SH-SY5Y (cell line): Measurements from ENCODE around the gene PRSS38.

Source experiments
- GATA2 ChIP-seq: IDR thresholded peaks from 2 replicates; pipeline ENCODE4 v1.6.1; 2011; ENCODE audit warnings: mild to moderate bottlenecking, low read depth, low read length
- GATA3 ChIP-seq: IDR thresholded peaks from 2 replicates; pipeline ENCODE4 v1.6.1; 2011; ENCODE audit warnings: low read depth, mild to moderate bottlenecking, low read length, moderate library complexity

Gene PRSS38

DNA sequence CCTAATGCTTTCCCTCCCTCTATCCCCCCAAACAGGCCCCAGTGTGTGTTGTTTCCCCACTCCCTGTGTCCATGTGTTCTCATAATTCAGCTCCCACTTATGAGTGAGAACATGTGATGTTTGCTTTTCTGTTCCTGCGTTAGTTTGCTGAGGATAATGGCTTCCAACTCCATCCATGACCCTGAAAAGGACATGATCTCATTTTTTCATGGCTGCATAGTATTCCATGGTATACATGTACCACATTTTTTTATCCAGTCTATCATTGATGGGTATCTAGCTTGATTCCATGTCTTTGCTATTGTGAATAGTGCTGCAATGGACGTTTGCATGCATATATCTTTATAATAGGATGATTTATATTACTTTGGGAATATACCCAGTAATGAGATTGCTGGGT lies 8.7 kb downstream of the PRSS38 start:
- no peak for TF ChIP-seq GATA3
- TF ChIP-seq GATA2, result no peak

DNA sequence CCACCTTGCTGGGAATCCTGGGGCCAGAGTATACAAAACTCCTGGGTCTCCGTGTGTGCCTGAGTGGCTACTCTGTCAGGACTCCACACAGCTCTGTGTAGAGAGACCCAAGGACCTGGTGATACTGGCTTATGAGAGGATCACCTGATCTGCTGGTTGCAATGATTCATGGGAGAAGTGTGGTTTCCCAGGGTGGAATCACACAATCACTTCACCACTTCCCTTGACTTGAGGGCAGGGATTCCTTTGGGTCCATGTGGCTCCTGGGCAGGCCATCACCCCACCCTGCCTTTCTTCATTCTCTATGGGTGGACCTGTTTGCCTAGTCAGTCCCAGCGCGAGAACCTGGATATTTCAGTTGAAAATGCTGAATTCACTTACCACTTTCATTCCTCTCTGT lies 13.3 kb downstream of the PRSS38 start:
- TF ChIP-seq GATA3, result no peak
- TF ChIP-seq GATA2, result no peak

DNA sequence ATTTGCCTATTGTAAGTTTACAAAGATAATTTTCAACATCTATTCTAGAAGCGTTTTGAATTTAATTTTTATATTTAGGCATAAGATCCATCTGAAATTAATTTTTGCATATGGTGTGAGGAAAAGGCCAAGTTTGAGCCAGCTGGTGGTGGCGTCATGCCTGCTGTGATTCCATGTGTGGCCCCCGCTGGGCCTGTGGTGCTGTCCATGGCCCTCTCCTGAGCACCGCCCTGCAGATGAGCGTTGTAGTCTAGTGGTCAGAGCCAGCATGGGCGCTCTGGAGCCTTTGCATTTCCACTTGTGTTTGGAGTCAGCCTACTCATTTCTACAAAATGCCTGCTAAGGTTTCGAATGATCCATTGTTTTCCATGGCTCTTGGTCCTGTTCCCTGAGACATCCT lies 22.7 kb downstream of the PRSS38 start:
- TF ChIP-seq GATA3 (no peak), GATA2 (no peak)

DNA sequence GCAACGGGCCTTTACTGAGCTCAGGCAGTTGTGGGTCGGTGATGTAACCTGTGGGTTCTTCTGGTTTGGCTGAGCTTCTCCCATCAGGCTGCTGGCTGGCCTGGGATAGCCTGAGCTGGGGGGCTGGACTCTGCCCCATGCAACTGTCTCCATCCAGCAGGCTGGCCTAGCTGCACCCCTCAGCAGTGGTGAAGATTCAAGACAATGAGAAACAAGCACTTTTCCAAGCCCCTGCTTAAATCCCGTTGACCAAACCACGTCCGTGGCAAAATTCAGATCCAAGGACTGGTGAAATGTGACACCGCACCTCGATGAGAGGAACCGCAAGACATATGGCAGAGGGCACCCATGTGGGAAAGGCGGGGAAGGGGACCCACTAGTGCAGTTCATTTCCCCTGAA lies 25.6 kb downstream of the PRSS38 start:
- TF ChIP-seq GATA3, result no peak
- TF ChIP-seq GATA2, result no peak

DNA sequence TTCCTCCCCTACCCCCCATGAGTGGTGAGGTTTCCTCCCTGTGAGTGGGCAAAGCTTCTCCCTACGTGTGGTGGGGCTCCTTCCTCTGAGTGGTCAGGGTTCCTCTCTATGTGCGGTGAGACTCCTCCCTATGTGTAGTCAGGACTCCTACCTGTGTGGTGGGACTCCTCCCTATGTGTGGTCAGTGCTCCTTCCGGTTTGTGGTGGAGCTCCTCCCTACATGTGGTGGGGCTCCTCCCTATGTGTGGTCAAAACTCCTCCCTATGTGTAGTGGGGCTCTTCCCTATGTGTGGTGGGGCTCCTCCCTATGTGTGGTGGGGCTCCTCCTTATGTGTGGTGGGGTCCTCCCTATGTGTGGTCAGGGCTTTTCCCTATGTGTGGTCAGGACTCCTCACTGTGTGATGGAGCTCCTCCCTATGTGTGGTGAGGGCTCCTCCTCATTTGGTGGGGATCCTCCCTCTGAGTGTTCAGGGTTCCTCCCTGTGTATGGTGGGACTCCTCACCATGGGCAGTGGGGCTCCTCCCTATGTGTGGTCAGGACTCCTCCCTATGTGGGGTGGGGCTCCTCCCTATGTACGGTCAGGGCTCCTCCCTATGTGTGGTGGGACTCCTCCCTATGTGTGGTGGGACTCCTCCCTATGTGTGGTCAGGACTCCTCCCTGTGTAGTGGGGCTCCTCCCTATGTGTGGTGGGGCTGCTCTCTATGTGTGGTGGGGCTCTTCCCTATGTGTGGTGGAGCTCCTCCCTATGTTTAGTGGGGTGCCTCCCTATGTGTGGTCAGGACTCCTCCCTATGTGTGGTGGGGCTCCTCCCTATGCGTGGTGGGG lies 29.1 kb downstream of the PRSS38 start:
- TF ChIP-seq GATA3 (no peak), GATA2 (no peak)

DNA sequence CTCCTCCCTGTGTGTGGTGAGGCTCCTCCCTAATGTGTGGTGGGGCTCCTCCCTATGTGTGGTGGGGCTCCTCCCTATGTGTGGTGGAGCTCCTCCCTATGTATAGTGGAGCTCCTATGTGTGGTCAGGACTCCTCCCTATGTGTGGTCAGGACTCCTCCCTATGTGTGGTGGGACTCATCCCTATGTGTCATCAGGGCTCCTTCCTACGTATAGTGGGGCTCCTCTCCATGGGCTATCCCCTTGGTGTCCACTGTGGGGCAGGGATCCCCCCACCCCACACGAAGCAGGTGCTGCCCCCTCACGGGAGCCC lies 29.6 kb downstream of the PRSS38 start:
- no peak for TF ChIP-seq GATA2
- TF ChIP-seq GATA3, result no peak

DNA sequence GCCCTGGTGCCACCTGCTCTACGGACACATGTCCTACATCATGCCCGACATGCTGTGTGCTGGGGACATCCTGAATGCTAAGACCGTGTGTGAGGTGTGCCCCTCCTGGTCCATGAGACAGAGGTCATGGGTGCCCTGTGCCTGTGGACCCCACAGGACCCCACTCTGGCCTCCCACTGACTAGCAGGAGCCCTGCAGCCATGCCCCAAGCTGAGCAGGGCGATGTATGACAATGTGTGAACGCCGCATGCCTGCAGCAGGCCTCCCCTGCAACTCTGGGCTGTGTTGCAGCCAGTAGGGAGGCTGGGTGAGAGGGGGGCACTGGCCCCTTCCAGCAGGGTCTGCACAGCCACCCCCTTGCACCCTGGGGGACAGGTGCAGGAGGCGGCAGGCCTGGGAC lies 30.0 kb downstream of the PRSS38 start:
- no peak for TF ChIP-seq GATA2
- TF ChIP-seq GATA3, result no peak

DNA sequence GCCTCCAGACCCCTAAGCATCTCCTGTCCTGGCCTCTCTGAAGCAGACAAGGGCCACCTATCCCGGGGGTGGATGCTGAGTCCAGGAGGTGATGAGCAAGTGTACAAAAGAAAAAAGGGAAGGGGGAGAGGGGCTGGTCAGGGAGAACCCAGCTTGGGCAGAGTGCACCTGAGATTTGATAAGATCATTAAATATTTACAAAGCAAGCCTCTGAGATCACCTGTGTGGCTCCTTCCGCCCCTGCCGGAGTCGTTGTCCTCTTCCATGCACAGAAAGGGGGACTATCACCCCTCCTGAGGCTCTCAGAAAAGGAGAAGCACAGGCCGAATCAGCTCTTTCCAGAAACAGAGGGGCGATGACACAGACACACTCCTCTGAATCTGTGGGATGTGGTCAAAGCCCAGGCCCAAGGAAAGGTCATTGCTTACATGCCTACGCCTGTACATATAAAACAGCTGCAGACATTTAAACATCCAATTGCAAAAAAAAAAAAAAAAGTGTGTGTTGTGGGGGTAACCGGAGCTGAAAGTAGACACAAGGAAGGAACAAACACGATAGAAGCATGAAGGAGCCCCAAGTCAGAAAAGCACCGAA lies 30.9 kb downstream of the PRSS38 start:
- no peak for TF ChIP-seq GATA2
- TF ChIP-seq GATA3, result no peak

DNA sequence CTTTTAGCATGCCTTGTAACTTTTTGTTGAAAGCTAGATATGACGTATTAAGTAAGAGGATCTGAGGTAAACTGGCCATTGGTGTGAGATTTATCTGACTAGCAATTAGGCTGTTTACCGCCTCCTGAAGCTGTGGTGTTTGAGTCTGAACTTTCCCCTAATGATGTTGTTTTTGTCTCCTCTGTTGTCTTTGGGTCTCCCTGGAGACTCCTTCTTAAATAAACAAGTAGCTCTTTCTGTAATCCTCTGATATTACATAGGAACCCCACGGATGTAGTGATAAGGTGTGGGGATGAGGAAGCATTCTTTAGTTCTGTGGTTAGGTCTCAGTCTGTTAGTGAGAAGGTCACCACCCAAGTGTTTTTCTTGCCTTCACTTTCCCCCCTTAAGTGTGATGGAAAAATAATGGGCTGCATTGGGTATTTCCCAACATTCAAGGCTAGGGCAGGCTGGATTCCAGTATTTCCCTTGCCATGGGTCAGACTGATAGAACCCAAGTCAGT lies 33.0 kb downstream of the PRSS38 start:
- TF ChIP-seq GATA2 (no peak), GATA3 (no peak)

DNA sequence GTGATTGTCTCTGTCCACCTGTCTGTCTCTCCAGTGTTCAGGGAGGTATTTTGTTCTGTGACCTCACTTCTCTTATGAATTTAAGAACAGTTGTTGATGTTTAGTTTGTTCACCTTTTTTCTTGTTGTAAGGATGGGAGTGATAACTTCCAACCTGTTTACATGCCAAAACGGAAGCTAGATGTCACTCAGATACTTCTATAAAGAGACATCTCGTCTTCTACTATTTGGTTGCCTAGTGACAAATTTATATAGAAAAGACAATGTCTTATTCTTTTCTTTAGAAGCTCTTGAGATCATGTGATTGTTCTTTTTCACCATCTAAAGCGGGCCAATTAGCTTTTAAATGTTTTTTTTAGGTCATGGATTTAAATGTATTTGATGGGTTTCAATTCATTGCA lies 33.8 kb downstream of the PRSS38 start:
- no peak for TF ChIP-seq GATA3
- TF ChIP-seq GATA2, result no peak

DNA sequence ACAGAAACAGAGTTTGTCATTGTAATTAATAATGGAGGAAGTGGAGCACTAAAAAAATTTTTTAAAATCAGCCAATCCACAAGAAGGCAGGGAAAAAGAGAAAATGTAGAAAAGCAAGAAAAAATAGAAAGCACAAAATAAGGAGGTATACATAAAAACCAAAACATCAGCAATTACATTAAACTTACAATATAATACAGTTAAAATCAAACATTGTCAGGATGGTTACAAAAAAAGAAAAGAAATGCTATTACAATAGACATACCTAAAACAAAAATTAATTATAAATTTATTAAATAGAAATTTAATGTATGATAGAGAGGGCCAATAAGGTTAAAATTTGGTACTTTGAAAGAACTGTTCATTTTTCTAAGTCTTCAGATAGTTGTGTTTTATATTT lies 38.7 kb downstream of the PRSS38 start:
- TF ChIP-seq GATA2 (no peak), GATA3 (no peak)

DNA sequence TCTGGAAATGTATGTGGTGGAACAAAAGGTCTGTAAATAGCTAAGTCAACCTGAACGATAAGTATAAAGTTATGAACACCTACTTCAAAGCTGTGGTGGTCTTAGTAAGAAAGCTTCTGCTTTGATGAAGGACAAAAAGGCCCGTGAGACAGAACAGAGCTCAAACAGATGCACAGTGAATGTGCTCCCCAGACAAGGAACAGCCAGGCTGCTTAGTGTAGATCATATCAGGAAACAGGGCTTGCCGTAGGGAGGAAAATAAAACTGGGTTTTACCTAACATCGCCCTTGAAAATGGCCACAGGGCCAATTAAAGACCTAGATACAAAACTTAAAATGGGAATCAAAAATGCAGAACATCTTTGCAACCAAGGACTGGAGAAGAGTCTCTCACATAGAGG lies 40.2 kb downstream of the PRSS38 start:
- TF ChIP-seq GATA2 (peak; percentile 57; the same call in 1 of the 2 replicates), GATA3 (peak; percentile 24; the same call in 1 of the 2 replicates)

DNA sequence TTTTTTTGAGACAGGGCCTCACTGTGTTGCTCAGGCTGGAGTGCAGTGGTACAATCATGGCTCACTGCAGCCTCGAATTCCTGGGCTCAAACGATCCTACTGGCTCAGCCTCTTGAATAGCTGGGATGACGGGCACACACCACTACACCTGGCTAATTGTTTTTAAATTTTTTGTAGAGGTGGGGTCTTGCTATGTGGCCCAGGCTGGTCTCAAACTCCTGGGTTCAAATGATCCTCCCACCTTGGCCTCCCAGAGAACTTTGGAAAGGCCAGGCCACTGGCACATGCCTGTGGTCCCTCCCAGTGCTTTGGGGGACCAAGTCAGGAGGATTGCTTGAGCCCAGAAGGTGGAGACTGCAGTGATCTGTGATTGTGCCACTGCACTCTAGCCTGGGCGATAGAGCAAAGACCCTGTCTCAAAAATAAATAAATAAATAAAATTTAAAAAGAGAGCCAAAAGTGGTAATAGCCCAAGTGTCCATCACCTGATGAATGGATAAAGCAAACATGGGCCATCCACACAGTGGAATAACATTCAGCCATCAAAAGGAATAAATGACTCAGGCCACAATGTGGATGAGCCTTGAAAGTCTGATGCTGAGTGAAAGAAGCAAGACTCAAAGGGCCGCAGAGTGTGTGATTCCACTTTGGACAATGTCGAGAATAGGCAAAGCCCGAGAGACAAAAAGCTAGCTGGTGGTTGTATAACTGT lies 40.8 kb downstream of the PRSS38 start:
- TF ChIP-seq GATA3 (no peak), GATA2 (no peak)

DNA sequence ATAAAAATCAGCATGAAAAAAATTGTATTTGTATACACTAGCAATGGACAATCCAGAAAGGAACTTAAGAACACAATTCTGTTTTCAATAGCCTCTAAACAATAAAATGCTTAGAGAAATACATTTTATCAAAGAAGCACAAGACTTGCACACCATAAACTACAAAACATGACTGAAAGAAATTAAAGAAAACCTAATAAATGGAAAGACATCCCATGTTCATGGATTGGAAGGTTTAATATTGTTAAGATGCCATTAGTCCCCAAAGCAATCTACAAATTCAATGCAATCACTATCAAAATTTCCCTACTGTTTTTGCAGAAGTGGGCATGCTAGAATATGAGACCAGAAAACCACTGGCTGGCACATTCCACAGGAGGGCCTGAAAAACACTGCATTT lies 49.4 kb downstream of the PRSS38 start:
- no peak for TF ChIP-seq GATA3
- TF ChIP-seq GATA2, result no peak

DNA sequence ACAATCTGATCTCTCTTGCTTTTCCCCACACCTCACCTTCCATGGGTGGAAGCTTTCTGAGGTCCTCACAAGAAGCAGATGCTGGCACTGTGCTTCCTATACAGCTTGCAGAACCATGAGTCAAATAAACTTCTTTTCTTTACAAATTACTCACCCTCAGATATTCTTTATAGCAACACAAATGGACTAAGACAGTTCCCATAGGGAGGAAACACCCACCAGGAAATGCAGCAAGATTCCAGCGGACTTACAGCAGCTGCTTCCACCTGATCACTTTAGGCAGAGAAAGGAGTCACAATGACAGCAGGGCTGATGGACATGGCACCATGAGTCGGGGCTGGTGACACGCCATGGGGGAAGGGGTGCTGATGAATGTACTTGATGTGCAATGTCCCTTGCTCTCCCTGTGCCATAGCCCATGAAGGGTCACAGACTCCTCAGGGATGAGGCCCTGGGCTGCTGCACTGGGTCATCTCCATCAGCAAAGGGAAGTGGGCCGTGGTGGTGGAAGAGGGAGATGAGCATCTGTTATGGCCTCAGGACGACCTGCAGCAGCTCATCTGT lies 53.9 kb downstream of the PRSS38 start:
- no peak for TF ChIP-seq GATA2
- no peak for TF ChIP-seq GATA3
